IMR-90 (cell line): ENCODE measurements around the gene DNASE1. TPM values are rescaled to one million over a fixed set of nuclear protein-coding genes. Genes with fewer than 3 reads are reported as not detected.

Experiments
- ATAC-seq: fragments of 200-7000 bp; cut with Tn5 transposase; 2 replicates; pipeline ENCODE4 v1.9.1; 2020; ENCODE audit warnings: low read depth, mild to moderate bottlenecking, moderate library complexity
- BruUV-seq: library from RNA; stranded (reverse); fragments of 400-500 nt; replicated peaks from 2 replicates; lab custom pipeline; 2021; lab: Mats Ljungman, UMichigan
- CTCF ChIA-PET: fragments of 300-600 bp; formaldehyde crosslinking; extraction: SDS; loops from one replicate; lab custom pipeline; 2021; ENCODE audit warnings: antibody characterized with exemption; lab: Yijun Ruan, JAX
- POLR2A ChIA-PET: fragments of 300-600 bp; sonication (Branson Sonifier 250); formaldehyde crosslinking; loops from one replicate; lab custom pipeline; 2022; ENCODE audit warnings: antibody characterized with exemption; ENCODE audit not compliant: unreplicated experiment; lab: Charles Lee
- DNase-seq: peaks from one replicate; pipeline ENCODE4 v3.0.0; 2013
- H2AFZ ChIP-seq: replicated peaks from 2 replicates; pipeline ENCODE3; 2013; ENCODE audit warnings: low read length, mild to moderate bottlenecking; ENCODE audit not compliant: poor library complexity
- H2AK5ac ChIP-seq: 2 replicates; pipeline ENCODE4 v1.6.1; 2013; ENCODE audit warnings: low read depth, low read length, inconsistent platforms
- H2AK9ac ChIP-seq: replicated peaks from 2 replicates; pipeline ENCODE3; 2013; ENCODE audit warnings: mild to moderate bottlenecking, low read depth, low read length, moderate library complexity; ENCODE audit not compliant: poor library complexity
- H2BK120ac ChIP-seq: 2 replicates; pipeline ENCODE4 v1.6.1; 2013; ENCODE audit warnings: low read depth, low read length, inconsistent platforms
- H2BK15ac ChIP-seq: 3 replicates; pipeline ENCODE4 v1.6.1; 2013; ENCODE audit warnings: low read depth, low read length, inconsistent platforms
- H2BK20ac ChIP-seq: 2 replicates; pipeline ENCODE4 v1.6.1; 2013; ENCODE audit warnings: low read depth, mild to moderate bottlenecking, inconsistent platforms, low read length, moderate library complexity
- H2BK5ac ChIP-seq: 2 replicates; pipeline ENCODE4 v1.6.1; 2013; ENCODE audit warnings: mild to moderate bottlenecking, low read depth, low read length, inconsistent platforms; ENCODE audit not compliant: poor library complexity, severe bottlenecking
- H3K14ac ChIP-seq: replicated peaks from 2 replicates; pipeline ENCODE4 v1.6.1; 2013; ENCODE audit warnings: low read depth, low read length, inconsistent platforms
- H3K18ac ChIP-seq: 2 replicates; pipeline ENCODE4 v1.6.1; 2013; ENCODE audit warnings: low read depth, low read length, control low read depth
- H3K23ac ChIP-seq: 2 replicates; pipeline ENCODE4 v1.6.1; 2013; ENCODE audit warnings: low read depth, low read length, inconsistent platforms
- H3K27ac ChIP-seq: 2 replicates; pipeline ENCODE4 v1.5.1; 2013; ENCODE audit warnings: mild to moderate bottlenecking, control low read depth, low read length; ENCODE audit not compliant: insufficient read depth
- H3K27me3 ChIP-seq: 2 replicates; pipeline ENCODE4 v1.6.1; 2013; ENCODE audit warnings: low read length; ENCODE audit not compliant: control insufficient read depth, insufficient read depth
- H3K36me3 ChIP-seq: 2 replicates; pipeline ENCODE4 v1.6.1; 2013; ENCODE audit warnings: low read length, mixed read lengths; ENCODE audit not compliant: control insufficient read depth, insufficient read depth
- H3K4ac ChIP-seq: 2 replicates; pipeline ENCODE4 v1.6.1; 2013; ENCODE audit warnings: low read depth, low read length, inconsistent platforms
- H3K4me1 ChIP-seq: 2 replicates; pipeline ENCODE4 v1.6.1; 2013; ENCODE audit warnings: low read length, mixed read lengths; ENCODE audit not compliant: control insufficient read depth, insufficient read depth
- H3K4me2 ChIP-seq: 2 replicates; pipeline ENCODE4 v1.6.1; 2013; ENCODE audit warnings: low read depth, mild to moderate bottlenecking, control low read depth, low read length, moderate library complexity
- H3K4me3 ChIP-seq: 2 replicates; pipeline ENCODE4 v1.5.1; 2013; ENCODE audit warnings: low read depth, mild to moderate bottlenecking, control low read depth, low read length, moderate library complexity; ENCODE audit not compliant: insufficient read depth
- H3K56ac ChIP-seq: 2 replicates; pipeline ENCODE4 v1.6.1; 2013; ENCODE audit warnings: low read length, inconsistent platforms; ENCODE audit not compliant: insufficient read depth; ENCODE audit errors: extremely low read depth
- H3K79me1 ChIP-seq, 2 experiments: 2 replicates each; pipeline ENCODE4 v1.6.1; 2013; ENCODE audit warnings: low read length in 2 of 2, inconsistent platforms in 1 of 2, low read depth in 1 of 2
- H3K9ac ChIP-seq: 2 replicates; pipeline ENCODE4 v1.6.1; 2013; ENCODE audit warnings: low read depth, low read length, control low read depth
- H3K9me1 ChIP-seq: 2 replicates; pipeline ENCODE4 v1.6.1; 2013; ENCODE audit warnings: low read length, inconsistent platforms; ENCODE audit not compliant: insufficient read depth
- H3K9me3 ChIP-seq: 2 replicates; pipeline ENCODE4 v1.6.1; 2013; ENCODE audit warnings: low read length; ENCODE audit not compliant: control insufficient read depth, insufficient read depth
- H4K20me1 ChIP-seq: 2 replicates; pipeline ENCODE4 v1.6.1; 2013; ENCODE audit warnings: low read length, inconsistent platforms; ENCODE audit not compliant: insufficient read depth
- H4K5ac ChIP-seq: 2 replicates; pipeline ENCODE4 v1.6.1; 2013; ENCODE audit warnings: mild to moderate bottlenecking, low read depth, low read length, control low read depth
- H4K8ac ChIP-seq, 2 experiments: 2 replicates each; pipeline ENCODE4 v1.6.1; 2013; ENCODE audit warnings: low read depth in 2 of 2, low read length in 2 of 2, control low read depth in 1 of 2, inconsistent platforms in 1 of 2
- H4K91ac ChIP-seq: 2 replicates; pipeline ENCODE4 v1.6.1; 2013; ENCODE audit warnings: low read depth, low read length, inconsistent platforms; ENCODE audit not compliant: insufficient read depth
- BHLHE40 ChIP-seq: fragments of 150-350 bp; IDR thresholded peaks from 2 replicates; pipeline ENCODE4 v1.6.1; 2016; ENCODE audit warnings: mild to moderate bottlenecking, low read depth, low read length
- CEBPB ChIP-seq: IDR thresholded peaks from 2 replicates; pipeline ENCODE4 v1.6.1; 2012; ENCODE audit warnings: low read depth, low read length, improper control_type of control experiment
- CHD1 ChIP-seq: IDR thresholded peaks from 2 replicates; pipeline ENCODE4 v1.6.1; 2012; ENCODE audit warnings: low read depth, low read length, improper control_type of control experiment
- CTCF ChIP-seq: conservative IDR thresholded peaks from 2 replicates; pipeline ENCODE4 v1.5.1; 2012; ENCODE audit warnings: mild to moderate bottlenecking, low read depth, low read length, improper control_type of control experiment
- ELK1 ChIP-seq: fragments of 150-350 bp; IDR thresholded peaks from 2 replicates; pipeline ENCODE4 v1.6.1; 2016; ENCODE audit warnings: low read depth, mild to moderate bottlenecking, low read length, moderate library complexity, borderline replicate concordance
- MAZ ChIP-seq: IDR thresholded peaks from 2 replicates; pipeline ENCODE4 v1.6.1; 2012; ENCODE audit warnings: low read depth, mild to moderate bottlenecking, low read length, improper control_type of control experiment, moderate library complexity, borderline replicate concordance
- MXI1 ChIP-seq: IDR thresholded peaks from 2 replicates; pipeline ENCODE4 v1.6.1; 2012; ENCODE audit warnings: low read depth, mild to moderate bottlenecking, low read length, moderate library complexity, borderline replicate concordance
- NFE2L2 ChIP-seq: fragments of 150-350 bp; IDR thresholded peaks from 2 replicates; pipeline ENCODE4 v1.6.1; 2016; ENCODE audit warnings: low read depth, mild to moderate bottlenecking, low read length
- RAD21 ChIP-seq: IDR thresholded peaks from 2 replicates; pipeline ENCODE4 v1.6.1; 2012; ENCODE audit warnings: low read length, improper control_type of control experiment
- RCOR1 ChIP-seq: IDR thresholded peaks from 2 replicates; pipeline ENCODE4 v1.6.1; 2012; ENCODE audit warnings: mild to moderate bottlenecking, low read length, improper control_type of control experiment; ENCODE audit not compliant: insufficient replicate concordance
- RFX5 ChIP-seq: IDR thresholded peaks from 2 replicates; pipeline ENCODE4 v1.8.0; 2012; ENCODE audit warnings: low read depth, mild to moderate bottlenecking, low read length, moderate library complexity
- SMC3 ChIP-seq: fragments of 150-350 bp; IDR thresholded peaks from 2 replicates; pipeline ENCODE4 v1.6.1; 2016; ENCODE audit warnings: low read depth, mild to moderate bottlenecking, antibody characterized with exemption, low read length, moderate library complexity
- USF2 ChIP-seq: fragments of 150-350 bp; IDR thresholded peaks from 2 replicates; pipeline ENCODE4 v1.6.1; 2017; ENCODE audit warnings: mild to moderate bottlenecking, antibody characterized with exemption, low read length, low read depth
- WGBS, 2 experiments: methylation state at CpG; one replicate each; pipeline versions ENCODE4 v1.1.5 to v1.1.7; 2013; ENCODE audit warnings: missing lambda C conversion rate in 2 of 2; ENCODE audit not compliant: insufficient read length in 1 of 2; ENCODE audit errors: extremely low coverage in 2 of 2; 5-methylcytosine and 5-hydroxymethylcytosine counted together
- dilution Hi-C: fragments of 300-500 bp; cut with HindIII; formaldehyde crosslinking; loops from one replicate; pipeline ENCODE4 v1.14.3; 2018; ENCODE audit warnings: low sequenced_read_pairs; ENCODE audit not compliant: unreplicated experiment
- in situ Hi-C: fragments of 300-500 bp; cut with MboI; formaldehyde crosslinking; loops from 3 replicates; pipeline ENCODE4 v1.14.3; 2019; ENCODE audit warnings: low sequenced_read_pairs, inconsistent platforms, mixed read lengths
- intact Hi-C: fragments of 100-400 bp; cut with micrococcal nuclease; formaldehyde crosslinking; loops from 2 replicates; pipeline ENCODE4 v1.10.0; 2022
- polyA plus RNA-seq, 3 experiments: library from polyadenylated mRNA; depleted of rRNA; stranded (reverse); fragments of >200 nt; gene quantifications; 2 replicates each; pipeline ENCODE4 v1.2.3, GENCODE V29; 2012; ENCODE audit warnings: low replicate concordance in 1 of 3
- total RNA-seq: library from RNA; depleted of rRNA; stranded (reverse); fragments of >200 nt; gene quantifications from 2 replicates; pipeline ENCODE4 v1.2.3, GENCODE V29; 2012

The DNASE1 gene
- total and polyA plus RNA-seq, 2 of the 4 experiments (the other 2 are of a cell fraction): 5.4 to 15.9 TPM

GRCh38 chr16:3661922-3662321 is 7.4 kb downstream of the DNASE1 start:
- in situ Hi-C loops: no loop called here
- ATAC-seq: no peak
- no TSS peak for BruUV-seq

More at GRCh38 chr16:3661922-3662321, 7.4 kb downstream of the DNASE1 start:
- Histone ChIP-seq H2AK5ac (no peak overlapping the region), H3K79me1 (peaks cover 0 to 4% of the 10 kb centered on the region in 2 experiments; a peak in 1 of 4 replicates), H3K27me3 (no peaks in the 10 kb centered on the region), H4K5ac (no peak overlapping the region), H3K36me3 (peaks cover 64% of the 10 kb centered on the region), H3K4me2 (no peak overlapping the region), H4K20me1 (no peaks in the 10 kb centered on the region; the same call in 1 of the 2 replicates), H4K8ac (no peak overlapping the region), H2BK5ac (no peak overlapping the region), H3K27ac (no peak overlapping the region), H2BK15ac (no peak overlapping the region), H2AK9ac (no peak overlapping the region), H3K4ac (no peak overlapping the region), H3K18ac (no peak overlapping the region), H3K9me1 (peaks cover 5% of the 10 kb centered on the region; the same call in 1 of the 2 replicates), H4K91ac (no peak overlapping the region), H2BK120ac (no peak overlapping the region), H3K9ac (no peak overlapping the region), H3K9me3 (no peaks in the 10 kb centered on the region), H2BK20ac (no peak overlapping the region), H2AFZ (no peak overlapping the region), H3K4me1 (no peaks in the 10 kb centered on the region), H3K4me3 (no peak overlapping the region), H3K56ac (no peak overlapping the region), H3K23ac (no peak overlapping the region), H3K14ac (no peak overlapping the region)
- ChIA-PET POLR2A (no interaction called here), CTCF (no interaction called here)
- TF ChIP-seq CTCF (no peak), MAZ (no peak), RFX5 (no peak), CHD1 (no peak), NFE2L2 (no peak), RCOR1 (no peak), RAD21 (no peak), ELK1 (no peak), SMC3 (no peak), MXI1 (no peak), USF2 (no peak), CEBPB (no peak), BHLHE40 (no peak)
- DNase-seq: no peak
- dilution Hi-C loops (no loop called here), intact Hi-C loops (no loop called here)
- 98% methylated on average over 6 of the region's 13 CpGs; no CpG with 5 or more reads in 1 of the 2 experiments for WGBS, 2 experiments
